ENCODE results near the gene CDC26. TPM values are rescaled to one million over a fixed set of nuclear protein-coding genes. Genes with fewer than 3 reads are reported as not detected.

CDC26 gene
- total and polyA plus RNA-seq, 3 experiments from 2014 or later, result 51.1 to 171 (median 56.5) TPM

- Mint-ChIP-seq H3K27ac (peak overlapping the region in 1 of 8 donors; percentile 29), H3K4me3 (no peak overlapping the region), H3K27me3 (peaks cover 1 to 11% of the 10 kb centered on the region in 2 donors), H3K9me3 (no peaks in the 10 kb centered on the region), H3K4me1 (no peaks in the 10 kb centered on the region), H3K36me3 (no peaks in the 10 kb centered on the region)
- no peaks in the 10 kb centered on the region for H3K4me1 ChIP-seq (ENCODE audit: insufficient read depth, low read length)
- H3K4me3 ChIP-seq (ENCODE audit: low read length), result no peak overlapping the region
- no peaks in the 10 kb centered on the region for H3K27me3 ChIP-seq (ENCODE audit: insufficient read depth, low read length, poor library complexity, severe bottlenecking)
- CTCF ChIA-PET, result interaction anchor here (0.8 to 1.0 kb wide), 3 partner anchors 37 to 344 kb away, joined by 3 read pairs; partner anchors contain the start of gene ALAD
- POLR2A ChIA-PET, result no interaction called here
- H3K27ac ChIP-seq (ENCODE audit: low read depth, low read length), result no peak overlapping the region
- no peak for DNase-seq
- no peaks in the 10 kb centered on the region for H3K36me3 ChIP-seq (ENCODE audit: insufficient read depth, low read length)
- H3K9me3 ChIP-seq (ENCODE audit: low read length), result no peaks in the 10 kb centered on the region
These were observed 36.6 kb upstream of the CDC26 start for GRCh38 chr9:113311961-113312360.

- no peaks in the 10 kb centered on the region for H3K9me3 ChIP-seq (ENCODE audit: low read length)
- no peak overlapping the region for H3K27ac ChIP-seq (ENCODE audit: low read depth, low read length)
- CTCF ChIA-PET, result interaction anchor here (1.5 kb wide), 1 partner anchor 348 kb away, joined by 4 read pairs; no protein-coding TSS in a partner anchor
- no peak for DNase-seq
- H3K27me3 ChIP-seq (ENCODE audit: insufficient read depth, low read length, poor library complexity, severe bottlenecking), result no peaks in the 10 kb centered on the region
- H3K27ac Mint-ChIP-seq, result peak overlapping the region in 1 of 8 donors; percentile 12
- H3K36me3 Mint-ChIP-seq, result no peaks in the 10 kb centered on the region
- peaks cover 2 to 10% of the 10 kb centered on the region in 2 donors for H3K27me3 Mint-ChIP-seq
- H3K4me1 ChIP-seq (ENCODE audit: insufficient read depth, low read length), result no peaks in the 10 kb centered on the region
- H3K4me1 Mint-ChIP-seq, result no peaks in the 10 kb centered on the region
- POLR2A ChIA-PET, result no interaction called here
- H3K9me3 Mint-ChIP-seq, result no peaks in the 10 kb centered on the region
- no peak overlapping the region for H3K4me3 Mint-ChIP-seq
- no peaks in the 10 kb centered on the region for H3K36me3 ChIP-seq (ENCODE audit: insufficient read depth, low read length)
- H3K4me3 ChIP-seq (ENCODE audit: low read length), result no peak overlapping the region
These were observed 35.2 kb upstream of the CDC26 start for GRCh38 chr9:113310538-113310937.

- no peaks in the 10 kb centered on the region for H3K4me1 Mint-ChIP-seq
- ChIA-PET POLR2A (interaction anchor here (0.6 kb wide), 1 partner anchor 1305 kb away, joined by 3 read pairs; no protein-coding TSS in a partner anchor), CTCF (interaction anchor here (0.6 to 1.9 kb wide), 5 partner anchors 10 to 348 kb away, joined by 3 to 7 read pairs (median 3); partner anchors contain the start of gene ALAD)
- Histone ChIP-seq H3K36me3 (ENCODE audit: insufficient read depth, low read length) (no peaks in the 10 kb centered on the region), H3K4me1 (ENCODE audit: insufficient read depth, low read length) (no peaks in the 10 kb centered on the region), H3K27me3 (ENCODE audit: insufficient read depth, low read length, poor library complexity, severe bottlenecking) (no peaks in the 10 kb centered on the region), H3K4me3 (ENCODE audit: low read length) (no peak overlapping the region), H3K27ac (ENCODE audit: low read depth, low read length) (no peak overlapping the region), H3K9me3 (ENCODE audit: low read length) (no peaks in the 10 kb centered on the region)
- peak in 2 of 5 donors; percentile 16 to 21 for DNase-seq
- no peak overlapping the region for H3K27ac Mint-ChIP-seq
- H3K4me3 Mint-ChIP-seq, result no peak overlapping the region
- no peaks in the 10 kb centered on the region for H3K36me3 Mint-ChIP-seq
- peaks cover 9 to 14% of the 10 kb centered on the region in 2 donors for H3K27me3 Mint-ChIP-seq
- H3K9me3 Mint-ChIP-seq, result no peaks in the 10 kb centered on the region
These were observed 33.9 kb upstream of the CDC26 start for GRCh38 chr9:113309204-113309813.

- ChIA-PET CTCF (interaction anchor here (1.9 kb wide), 1 partner anchor 348 kb away, joined by 7 read pairs; no protein-coding TSS in a partner anchor), POLR2A (no interaction called here)
- H3K4me1 Mint-ChIP-seq, result no peaks in the 10 kb centered on the region
- Histone ChIP-seq H3K9me3 (ENCODE audit: low read length) (no peaks in the 10 kb centered on the region), H3K36me3 (ENCODE audit: insufficient read depth, low read length) (no peaks in the 10 kb centered on the region), H3K27ac (ENCODE audit: low read depth, low read length) (no peak overlapping the region), H3K27me3 (ENCODE audit: insufficient read depth, low read length, poor library complexity, severe bottlenecking) (no peaks in the 10 kb centered on the region), H3K4me3 (ENCODE audit: low read length) (no peak overlapping the region), H3K4me1 (ENCODE audit: insufficient read depth, low read length) (no peaks in the 10 kb centered on the region)
- DNase-seq, result no peak
- H3K27me3 Mint-ChIP-seq, result peaks cover 8 to 23% of the 10 kb centered on the region in 2 donors
- no peak overlapping the region for H3K4me3 Mint-ChIP-seq
- H3K27ac Mint-ChIP-seq, result no peak overlapping the region
- no peaks in the 10 kb centered on the region for H3K36me3 Mint-ChIP-seq
- H3K9me3 Mint-ChIP-seq, result no peaks in the 10 kb centered on the region
These were observed 32.1 kb upstream of the CDC26 start for GRCh38 chr9:113307396-113307975.

GRCh38 chr9:113306566-113306965 lies 31.2 kb upstream of the CDC26 start:
- DNase-seq, result no peak
- no peaks in the 10 kb centered on the region for H3K4me1 Mint-ChIP-seq
- H3K4me3 Mint-ChIP-seq, result no peak overlapping the region
- H3K27ac Mint-ChIP-seq, result no peak overlapping the region
- Histone ChIP-seq H3K4me1 (ENCODE audit: insufficient read depth, low read length) (no peaks in the 10 kb centered on the region), H3K36me3 (ENCODE audit: insufficient read depth, low read length) (no peaks in the 10 kb centered on the region), H3K4me3 (ENCODE audit: low read length) (no peak overlapping the region), H3K27ac (ENCODE audit: low read depth, low read length) (no peak overlapping the region), H3K27me3 (ENCODE audit: insufficient read depth, low read length, poor library complexity, severe bottlenecking) (no peaks in the 10 kb centered on the region), H3K9me3 (ENCODE audit: low read length) (no peaks in the 10 kb centered on the region)
- CTCF ChIA-PET, result no interaction called here
- peaks cover 0 to 2% (median 0%) of the 10 kb centered on the region in 3 donors for H3K36me3 Mint-ChIP-seq
- POLR2A ChIA-PET, result no interaction called here
- peaks cover 8 to 29% of the 10 kb centered on the region in 2 donors for H3K27me3 Mint-ChIP-seq
- H3K9me3 Mint-ChIP-seq, result no peaks in the 10 kb centered on the region

GRCh38 chr9:113302792-113303418 lies 27.5 kb upstream of the CDC26 start, which contains the start of gene RNF183:
RNF183 (minus strand) TSS chr9:113303376; CDS start chr9:113298184, 5,192 bp downstream.
- H3K9me3 Mint-ChIP-seq, result no peaks in the 10 kb centered on the region
- no peak within 1 kb of the TSS for H3K27ac Mint-ChIP-seq
- Histone ChIP-seq H3K36me3 (ENCODE audit: insufficient read depth, low read length) (no peaks in the 10 kb centered on the region), H3K27ac (ENCODE audit: low read depth, low read length) (no peak within 1 kb of the TSS), H3K9me3 (ENCODE audit: low read length) (no peaks in the 10 kb centered on the region), H3K4me1 (ENCODE audit: insufficient read depth, low read length) (no peaks in the 10 kb centered on the region), H3K27me3 (ENCODE audit: insufficient read depth, low read length, poor library complexity, severe bottlenecking) (no peaks in the 10 kb centered on the region), H3K4me3 (ENCODE audit: low read length) (no peak within 1 kb of the TSS)
- peaks cover 8 to 34% of the 10 kb centered on the region in 2 donors for H3K27me3 Mint-ChIP-seq
- peaks cover 0 to 2% (median 0%) of the 10 kb centered on the region in 3 donors for H3K36me3 Mint-ChIP-seq
- DNase-seq, result no peak
- H3K4me3 Mint-ChIP-seq, result no peak within 1 kb of the TSS
- no peaks in the 10 kb centered on the region for H3K4me1 Mint-ChIP-seq
- ChIA-PET CTCF (no interaction called here), POLR2A (no interaction called here)

- Mint-ChIP-seq H3K27me3 (peaks cover 8 to 25% of the 10 kb centered on the region in 2 donors), H3K9me3 (no peaks in the 10 kb centered on the region), H3K4me1 (no peaks in the 10 kb centered on the region), H3K27ac (no peak overlapping the region), H3K36me3 (peaks cover 0 to 2% (median 0%) of the 10 kb centered on the region in 3 donors), H3K4me3 (no peak overlapping the region)
- Histone ChIP-seq H3K4me1 (ENCODE audit: insufficient read depth, low read length) (no peaks in the 10 kb centered on the region), H3K36me3 (ENCODE audit: insufficient read depth, low read length) (no peaks in the 10 kb centered on the region), H3K27ac (ENCODE audit: low read depth, low read length) (no peak overlapping the region), H3K4me3 (ENCODE audit: low read length) (no peak overlapping the region), H3K27me3 (ENCODE audit: insufficient read depth, low read length, poor library complexity, severe bottlenecking) (no peaks in the 10 kb centered on the region), H3K9me3 (ENCODE audit: low read length) (no peaks in the 10 kb centered on the region)
- POLR2A ChIA-PET, result no interaction called here
- DNase-seq, result no peak
- CTCF ChIA-PET, result no interaction called here
These were observed 26.2 kb upstream of the CDC26 start for GRCh38 chr9:113301548-113301947.

- Mint-ChIP-seq H3K9me3 (no peaks in the 10 kb centered on the region), H3K27me3 (peaks cover 3 to 20% of the 10 kb centered on the region in 2 donors), H3K4me1 (no peaks in the 10 kb centered on the region), H3K4me3 (no peak overlapping the region), H3K27ac (no peak overlapping the region), H3K36me3 (peaks cover 0 to 2% (median 0%) of the 10 kb centered on the region in 3 donors)
- no peak overlapping the region for H3K27ac ChIP-seq (ENCODE audit: low read depth, low read length)
- H3K4me1 ChIP-seq (ENCODE audit: insufficient read depth, low read length), result no peaks in the 10 kb centered on the region
- POLR2A ChIA-PET, result no interaction called here
- H3K36me3 ChIP-seq (ENCODE audit: insufficient read depth, low read length), result no peaks in the 10 kb centered on the region
- CTCF ChIA-PET, result no interaction called here
- H3K4me3 ChIP-seq (ENCODE audit: low read length), result no peak overlapping the region
- no peaks in the 10 kb centered on the region for H3K9me3 ChIP-seq (ENCODE audit: low read length)
- H3K27me3 ChIP-seq (ENCODE audit: insufficient read depth, low read length, poor library complexity, severe bottlenecking), result no peaks in the 10 kb centered on the region
- DNase-seq, result no peak
These were observed 24.5 kb upstream of the CDC26 start for GRCh38 chr9:113299800-113300292.

Data from CD8-positive, alpha-beta memory T cell (primary cell).